HG02884 (cell line): ENCODE measurements around the gene SP2.

ENCODE experiments used
- ATAC-seq: cut with Tn5 transposase; IDR thresholded peaks from one replicate; pipeline ENCODE4 v1.9.1; 2021; ENCODE audit warnings: mild to moderate bottlenecking, moderate library complexity; ENCODE audit not compliant: unreplicated experiment

Gene SP2

DNA sequence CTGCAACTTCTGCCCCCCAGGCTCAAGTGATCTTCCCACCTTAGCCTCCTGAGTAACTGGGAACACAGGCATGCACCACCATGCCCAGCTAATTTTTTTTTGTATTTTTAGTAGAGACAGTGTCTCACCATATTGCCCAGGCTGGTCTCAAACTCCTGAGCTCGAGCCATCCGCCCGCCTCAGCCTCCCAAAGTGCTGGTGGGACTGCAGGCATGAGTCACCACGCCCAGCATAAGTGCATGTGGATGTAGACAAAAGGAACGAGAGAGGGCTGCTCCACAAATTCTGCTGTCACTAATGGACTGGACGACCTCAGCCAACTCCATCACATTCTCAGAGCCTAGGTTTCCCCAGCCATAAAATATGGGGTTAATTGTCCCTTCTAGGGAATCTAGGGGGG is 7.7 kb upstream of the SP2 start:
- no peak for ATAC-seq

DNA sequence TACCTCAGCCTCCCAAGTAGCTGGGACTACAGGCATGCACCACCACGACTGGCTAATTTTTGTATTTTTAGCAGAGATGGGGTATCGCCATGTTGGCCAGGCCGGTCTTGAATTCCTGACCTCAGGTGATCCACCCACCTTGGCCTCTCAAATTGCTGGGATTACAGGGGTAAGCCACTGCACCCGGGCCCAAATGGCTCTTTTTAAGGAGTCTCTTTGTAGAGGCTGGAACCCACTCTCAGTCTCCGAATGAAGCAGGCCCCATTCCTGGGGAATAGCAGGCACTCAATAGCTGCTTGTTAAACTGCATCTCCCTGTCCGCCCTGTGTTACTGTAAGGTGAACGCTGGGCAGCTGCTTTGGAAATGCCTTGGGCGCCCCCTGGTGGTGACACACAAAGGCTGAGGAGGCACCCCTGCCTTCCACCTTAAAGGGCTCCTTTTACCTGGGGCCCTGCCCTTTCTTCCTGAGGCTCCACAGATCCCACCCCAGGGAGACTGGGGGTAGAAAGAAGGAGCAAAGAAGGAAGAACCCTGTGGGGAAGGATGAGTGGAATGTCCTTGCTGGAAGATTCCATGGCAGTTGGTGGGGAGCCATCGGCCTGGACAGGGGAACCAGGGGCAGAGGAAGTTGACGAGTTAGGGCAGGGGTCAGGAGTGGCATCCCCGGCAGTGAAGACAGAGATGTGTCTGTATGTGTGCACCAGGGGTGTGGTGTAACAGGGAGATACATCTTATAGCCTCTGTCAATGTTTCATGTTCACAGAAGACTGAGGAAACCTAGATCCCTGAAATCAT is 6.1 kb upstream of the SP2 start:
- no peak for ATAC-seq

DNA sequence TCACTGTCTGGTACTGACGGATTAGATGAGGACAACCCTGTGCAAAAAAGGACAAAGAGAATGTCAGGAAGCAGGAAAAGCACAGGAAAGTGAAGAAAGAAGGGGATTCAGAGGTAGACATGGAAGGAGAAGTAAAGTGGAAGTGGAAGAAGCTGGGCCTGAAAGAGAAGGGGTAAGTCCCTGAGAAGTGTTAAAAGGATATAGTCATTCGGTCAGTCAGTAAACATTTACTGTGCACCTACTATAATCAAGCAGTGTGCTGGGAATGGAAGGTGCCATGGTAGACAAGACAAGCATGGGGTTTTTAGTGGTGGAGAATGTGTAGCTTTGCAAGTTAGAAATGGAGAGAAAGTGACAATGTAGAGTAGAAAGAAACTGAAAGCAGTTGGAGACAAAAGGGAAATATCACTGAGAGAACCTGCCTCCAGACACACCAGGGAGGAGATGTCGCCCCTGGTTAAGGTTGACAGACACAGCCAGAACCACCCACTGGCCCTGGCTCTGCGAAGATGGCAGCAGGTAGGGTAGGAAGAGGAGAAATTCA is 4.4 kb upstream of the SP2 start:
- no peak for ATAC-seq

DNA sequence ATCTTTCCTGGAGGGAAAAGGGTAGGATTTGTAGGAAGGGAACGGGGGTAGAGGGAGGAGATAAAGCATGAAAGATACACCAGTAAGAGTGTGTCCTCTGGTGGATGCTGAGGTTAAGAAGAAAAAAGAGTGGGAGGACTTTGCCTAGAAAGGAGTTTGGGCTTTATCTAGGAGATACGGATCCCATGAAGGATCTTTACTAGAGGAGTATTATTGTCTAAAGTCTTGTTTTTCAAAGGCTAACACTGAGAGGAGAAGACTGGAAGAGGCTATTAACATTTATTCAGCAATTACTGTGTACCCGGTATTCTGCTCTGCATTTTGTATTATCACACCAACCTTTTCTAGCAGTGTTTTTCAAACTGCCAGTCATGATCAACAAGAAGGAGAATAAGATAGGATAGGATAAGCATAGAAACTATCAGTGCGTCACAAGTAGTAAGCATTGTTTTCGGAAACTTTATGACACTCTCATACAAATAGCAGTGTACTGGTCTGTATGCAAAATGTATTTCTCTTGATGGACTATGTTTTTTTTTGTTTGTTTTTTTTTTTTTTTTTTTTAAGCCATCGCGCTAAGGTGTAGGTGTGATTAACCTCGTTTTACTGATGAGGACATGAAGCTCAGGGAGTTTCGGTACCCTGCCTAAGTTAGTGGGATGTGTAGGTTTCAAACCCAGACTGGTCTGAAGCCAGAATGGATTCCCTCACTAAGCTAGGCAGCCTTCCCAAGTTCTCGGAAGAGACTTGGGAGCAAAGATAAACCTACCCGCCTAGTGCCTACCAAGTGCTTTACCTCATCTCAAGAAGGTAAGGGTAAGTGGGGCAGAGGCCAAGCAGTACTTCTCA is 1.3 kb upstream of the SP2 start:
- no peak for ATAC-seq

DNA sequence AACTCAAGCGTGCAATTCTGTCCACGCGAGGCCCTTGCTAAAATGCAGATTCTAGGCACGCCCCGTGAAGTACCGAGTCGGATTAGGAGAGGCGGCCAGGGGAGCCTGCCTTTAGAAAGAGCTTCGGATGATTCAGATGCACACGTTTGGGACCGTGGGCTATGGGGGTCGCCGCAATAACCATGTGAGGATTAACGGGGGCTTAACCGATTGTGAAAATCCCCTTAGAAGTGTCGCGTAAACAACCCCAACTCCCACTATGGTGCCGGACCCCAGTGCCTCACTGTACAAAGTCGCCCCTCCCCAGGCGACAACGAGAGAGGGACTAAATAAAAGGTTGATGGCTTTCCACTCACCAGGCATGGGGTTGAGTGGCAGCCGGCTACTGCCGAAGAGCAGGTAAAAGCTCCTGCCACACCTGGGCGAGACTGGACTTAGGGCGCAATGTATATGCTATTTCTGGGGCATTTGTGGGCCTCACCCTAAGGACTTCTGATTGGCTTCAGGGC is 635 bp upstream of the SP2 start:
- ATAC-seq = no peak

DNA sequence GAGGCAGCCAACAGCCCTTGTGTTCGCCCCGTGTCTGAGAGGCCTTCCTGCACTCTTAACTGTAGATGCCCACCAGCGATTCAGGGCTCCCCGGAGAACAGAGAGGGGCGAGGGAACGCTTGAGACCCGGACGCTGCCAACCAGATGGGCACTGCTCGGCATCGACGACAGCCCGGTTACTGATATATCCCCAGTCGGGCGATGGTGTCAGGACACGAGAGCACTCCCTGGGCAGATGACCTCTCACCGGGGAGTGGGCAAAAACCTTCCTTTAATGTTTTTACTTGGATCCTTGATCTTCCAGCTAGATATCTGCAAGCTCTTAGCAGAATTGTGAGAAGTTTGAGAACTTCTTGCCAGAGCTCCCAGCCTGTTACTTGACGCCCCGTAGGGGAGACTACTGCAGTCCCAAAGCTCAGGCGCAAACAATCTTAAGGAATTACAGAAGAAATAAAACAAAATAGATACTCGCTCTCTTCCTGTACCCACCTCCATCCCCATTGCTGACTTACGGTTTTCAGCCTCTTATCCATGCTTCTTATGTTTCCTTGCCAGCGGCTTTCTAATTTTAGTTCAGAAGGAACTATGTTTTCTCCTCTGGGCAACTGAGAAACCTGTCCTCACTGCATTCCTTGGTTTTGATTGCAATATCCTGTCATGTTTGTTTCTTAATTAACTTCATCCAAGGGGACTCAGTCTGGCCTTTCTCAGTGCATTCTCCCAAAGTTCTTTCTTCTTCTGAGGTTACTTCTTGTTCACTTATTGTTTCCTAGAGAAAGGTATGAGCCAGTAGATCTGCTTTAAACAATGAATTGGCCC is 845 bp downstream of the SP2 start:
- ATAC-seq = no peak

DNA sequence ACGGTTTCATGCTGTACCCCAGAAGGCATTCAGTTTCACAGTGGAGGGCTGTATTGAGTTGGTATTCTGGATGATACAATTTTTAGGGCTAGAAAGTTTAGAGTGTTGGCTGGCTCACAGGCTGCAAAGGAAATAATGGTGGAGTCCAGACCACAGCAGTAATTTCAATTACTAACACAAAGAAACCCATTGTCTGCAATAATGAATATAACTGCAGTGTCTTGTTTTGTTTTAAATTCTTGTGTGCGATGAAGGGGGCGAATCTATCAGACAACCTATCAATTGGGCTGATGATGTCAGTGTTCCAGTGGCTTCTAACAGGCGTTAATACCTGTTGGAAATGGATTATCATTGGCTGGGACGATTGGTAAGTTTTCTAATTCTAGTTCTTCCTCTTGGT is 1.5 kb downstream of the SP2 start:
- ATAC-seq = no peak

DNA sequence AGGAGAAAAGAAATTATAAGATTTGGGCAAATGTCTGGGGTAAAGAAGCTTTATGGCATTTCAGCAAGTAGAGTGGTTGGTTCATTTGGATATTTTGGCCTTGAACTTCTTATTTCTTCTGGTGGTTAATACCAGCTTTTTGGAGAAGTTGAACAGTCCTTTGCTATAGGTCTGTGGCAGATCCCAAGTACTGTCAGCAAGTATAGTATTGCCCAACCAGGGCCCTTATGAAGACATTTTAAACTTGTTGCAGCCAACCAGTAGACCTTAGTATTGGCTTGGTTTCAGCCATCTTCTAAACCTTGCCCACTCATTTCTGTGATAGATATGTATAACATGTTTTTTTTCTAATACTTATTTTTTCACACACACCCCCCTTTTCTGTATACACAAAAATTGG is 2.2 kb downstream of the SP2 start:
- no peak for ATAC-seq

DNA sequence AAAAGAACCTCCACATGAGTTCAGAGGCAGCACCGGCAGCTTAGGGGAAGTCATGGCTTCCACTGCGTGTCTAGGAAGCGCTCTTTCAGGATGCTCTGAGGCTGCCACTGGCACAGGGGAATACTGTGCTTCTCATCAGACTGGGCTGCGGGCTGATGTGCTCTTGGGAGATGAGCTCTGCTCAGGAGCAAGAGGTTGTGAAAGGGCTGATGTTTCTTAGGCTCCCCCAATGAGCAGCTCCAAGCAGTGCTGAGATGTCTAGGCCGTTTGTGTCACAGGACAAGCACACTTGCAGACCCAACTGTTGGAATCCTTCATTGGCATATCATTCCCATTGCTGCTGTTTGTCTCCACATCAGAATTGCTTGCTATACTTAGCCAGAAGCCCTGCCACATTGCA is 3.6 kb downstream of the SP2 start:
- ATAC-seq = no peak

DNA sequence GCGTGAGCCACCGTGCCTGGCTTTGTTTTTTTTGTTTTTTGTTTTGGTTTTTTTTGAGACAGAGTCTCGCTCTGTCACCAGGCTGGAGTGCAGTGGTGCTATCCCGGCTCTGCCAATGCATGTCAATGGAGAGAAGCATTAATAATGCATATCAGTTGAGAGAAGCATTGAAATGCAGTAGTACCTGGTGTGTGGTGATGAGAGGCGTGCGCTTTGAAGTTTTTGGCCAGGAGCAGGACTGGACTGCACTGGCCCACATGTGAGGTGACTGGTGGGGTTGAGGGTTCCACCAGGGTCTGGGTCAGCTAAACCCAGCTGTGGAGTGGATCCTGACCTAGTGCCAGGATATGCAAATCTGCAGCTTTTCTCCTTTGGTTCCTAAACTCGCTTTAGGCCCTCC is 5.4 kb downstream of the SP2 start:
- no peak for ATAC-seq

DNA sequence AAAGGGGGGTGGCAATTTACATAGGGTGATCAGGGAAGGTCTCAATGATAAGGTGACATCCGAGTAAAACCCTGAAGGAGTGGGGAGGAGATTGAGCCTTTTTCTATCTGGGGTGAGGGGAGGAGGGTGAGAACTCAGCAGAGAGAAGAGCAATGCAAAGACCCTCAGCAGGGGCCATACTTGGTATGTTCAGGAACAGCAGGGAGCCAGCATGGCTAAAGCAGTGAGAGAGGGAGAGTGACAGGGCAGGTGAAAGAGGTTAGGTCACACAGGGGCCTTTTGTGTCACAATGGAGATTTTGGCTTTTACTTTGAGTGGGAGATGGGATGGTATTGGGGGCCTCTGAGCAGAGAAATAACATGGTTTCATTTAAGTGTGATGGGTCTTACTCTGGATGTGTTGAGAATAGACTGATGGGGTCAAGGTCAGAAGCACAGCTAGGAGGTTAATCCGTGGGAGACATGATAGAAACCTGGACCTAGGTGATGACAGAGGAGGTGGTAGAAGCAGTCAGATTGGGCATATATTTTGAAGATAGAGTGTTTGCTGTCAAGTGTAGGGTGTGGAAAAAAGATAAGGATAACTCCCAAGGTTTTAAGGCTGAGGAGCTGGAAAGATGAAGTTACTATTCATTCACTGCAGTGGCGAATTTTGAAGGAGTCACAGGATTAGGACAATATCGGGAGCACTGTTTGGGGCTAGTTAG is 6.2 kb downstream of the SP2 start:
- no peak for ATAC-seq

DNA sequence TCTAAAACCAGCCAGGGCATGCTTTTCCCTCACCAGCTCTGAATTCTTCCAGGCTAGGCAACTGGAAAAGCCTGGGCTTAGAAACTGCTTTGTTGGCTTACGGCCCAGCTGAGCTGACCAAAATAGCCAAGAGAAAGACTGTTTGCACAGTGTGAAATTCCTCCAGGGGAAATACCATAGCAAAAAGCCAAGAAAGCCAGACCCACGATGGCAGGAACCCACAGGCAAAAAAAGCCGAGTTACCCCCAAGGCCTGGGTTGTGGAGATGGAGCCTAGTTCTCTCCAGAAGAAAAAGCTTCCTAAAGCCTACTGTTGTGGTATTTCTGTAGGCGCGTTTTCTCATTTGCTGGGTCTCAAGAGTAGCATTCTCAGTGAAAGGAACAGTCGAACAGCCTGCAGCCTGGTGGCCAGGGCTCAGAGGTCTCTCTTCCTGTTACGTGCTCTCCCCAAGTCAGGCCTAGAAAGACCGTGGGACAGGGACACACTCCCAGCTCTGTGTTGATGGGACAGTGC is 9.2 kb downstream of the SP2 start:
- ATAC-seq = no peak

DNA sequence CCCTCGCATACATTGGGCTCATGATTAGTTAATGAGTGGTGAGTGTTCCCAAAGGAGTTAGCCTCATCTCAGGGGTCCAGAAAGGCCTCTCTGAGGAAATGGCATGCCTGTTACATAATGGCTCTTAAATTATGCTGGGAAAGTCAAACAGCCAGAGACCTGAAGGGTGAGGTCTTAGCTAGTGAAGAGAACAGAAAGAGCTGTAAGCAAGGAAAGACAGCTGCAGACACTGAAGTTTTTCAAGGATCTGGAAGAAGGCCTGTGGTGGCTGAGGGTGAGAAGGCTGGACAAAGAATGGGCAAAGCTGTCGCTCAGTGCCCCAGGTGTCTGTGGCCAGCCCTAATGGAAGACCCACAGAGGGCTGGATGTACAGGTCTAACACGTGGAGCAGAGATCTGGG is 10.4 kb downstream of the SP2 start:
- no peak for ATAC-seq

DNA sequence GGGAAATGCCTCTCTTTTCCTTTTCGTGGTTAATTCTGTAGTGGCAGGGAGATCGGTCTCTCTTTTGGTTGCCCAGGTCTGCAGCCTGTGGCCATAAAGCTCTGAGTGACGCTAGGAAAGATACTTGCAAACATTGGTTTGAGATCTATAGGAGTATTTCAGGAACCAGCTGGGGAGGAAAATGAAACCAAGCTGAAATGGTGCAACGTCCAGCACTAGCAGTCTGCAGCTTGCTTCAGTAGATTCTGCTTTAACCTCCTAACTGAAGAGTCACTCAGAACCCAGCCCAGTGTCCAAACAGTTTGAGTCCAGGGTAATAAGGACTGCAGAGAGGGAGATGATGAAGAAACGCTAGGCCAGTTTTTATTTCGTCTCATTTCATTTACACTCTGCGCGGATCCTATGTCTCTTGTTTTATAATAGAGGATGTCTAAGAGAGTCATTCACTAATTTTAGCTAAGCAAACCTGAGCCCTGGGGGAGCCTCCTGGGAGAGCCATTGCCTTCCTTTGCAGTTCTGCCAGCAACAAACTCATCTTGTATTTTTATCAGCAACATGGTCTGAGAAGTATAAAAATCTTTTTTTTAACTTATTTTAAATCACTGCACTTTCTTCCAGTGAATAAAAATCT is 12.0 kb downstream of the SP2 start:
- no peak for ATAC-seq

DNA sequence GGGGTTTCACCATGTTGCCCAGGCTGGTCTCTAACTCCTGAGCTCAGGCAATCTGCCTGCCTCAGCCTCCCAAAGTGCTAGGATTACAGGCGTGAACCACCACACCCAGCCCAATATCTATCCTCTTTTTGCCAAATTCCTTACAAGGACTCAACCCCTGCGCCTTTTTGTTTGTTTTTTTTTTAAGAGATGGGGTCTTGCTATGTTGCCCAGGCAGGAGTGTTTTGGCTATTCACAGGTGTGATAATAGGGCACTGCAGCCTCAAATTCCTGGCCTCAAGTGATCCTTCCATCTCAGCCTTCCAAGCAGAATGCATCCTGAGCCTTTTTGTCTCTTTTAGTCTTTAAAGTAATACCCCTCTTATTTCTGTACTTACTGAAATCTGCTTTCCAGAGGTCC is 17.0 kb downstream of the SP2 start:
- no peak for ATAC-seq

DNA sequence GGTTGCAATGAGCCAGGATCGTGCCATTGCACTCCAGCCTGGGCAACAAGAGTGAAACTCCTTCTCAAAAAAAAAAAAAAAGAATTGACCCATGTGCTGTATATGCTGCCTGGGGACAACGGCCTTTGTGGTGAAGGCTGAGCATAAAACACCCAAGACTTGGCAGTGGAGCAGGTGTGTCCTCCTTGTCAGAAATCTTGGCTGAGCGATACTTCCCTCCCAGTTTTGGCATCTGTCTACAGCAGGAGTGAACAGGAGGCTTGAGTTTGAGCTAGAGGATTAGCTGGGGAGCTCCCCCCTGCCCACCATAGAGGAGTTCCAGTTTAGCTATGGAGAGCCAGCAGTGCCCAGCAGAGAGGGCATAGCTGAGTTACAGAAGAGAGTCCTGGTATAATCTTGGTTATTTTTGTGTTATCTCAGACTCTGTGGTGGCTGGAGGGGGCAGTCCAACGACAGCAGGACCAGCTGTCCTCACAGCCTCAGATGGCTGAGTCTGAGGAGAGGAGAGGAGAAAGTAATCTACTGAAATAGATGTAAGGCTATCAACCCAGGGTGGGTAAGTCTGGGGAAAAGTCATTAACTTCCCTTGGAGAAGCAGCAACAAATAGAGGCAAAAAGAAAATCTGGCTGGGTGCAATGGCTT is 18.4 kb downstream of the SP2 start:
- ATAC-seq = no peak

DNA sequence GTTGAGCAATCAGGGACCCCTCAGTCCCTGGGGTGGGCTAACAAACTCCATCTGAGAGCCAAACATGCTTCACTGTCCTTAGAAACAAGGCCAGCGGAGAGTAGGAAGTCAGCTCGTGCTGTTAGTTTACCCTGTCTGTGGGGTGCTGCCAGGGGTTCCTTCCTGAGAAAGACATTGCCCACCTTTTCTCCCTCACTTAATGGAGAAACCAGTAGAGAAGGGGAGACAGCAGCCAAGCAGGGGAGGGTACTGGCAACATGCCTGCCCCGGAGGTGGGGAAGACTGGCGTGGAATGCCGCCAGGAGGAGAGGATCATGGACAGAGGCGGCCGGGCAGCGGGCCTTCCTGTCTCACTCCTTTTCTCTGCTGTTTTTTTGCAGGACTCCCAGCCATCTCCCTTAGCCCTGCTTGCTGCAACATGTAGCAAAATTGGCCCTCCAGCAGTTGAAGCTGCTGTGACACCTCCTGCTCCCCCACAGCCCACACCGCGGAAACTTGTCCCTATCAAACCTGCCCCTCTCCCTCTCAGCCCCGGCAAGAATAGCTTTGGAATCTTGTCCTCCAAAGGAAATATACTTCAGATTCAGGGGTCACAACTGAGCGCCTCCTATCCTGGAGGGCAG is 19.9 kb downstream of the SP2 start:
- ATAC-seq = no peak

DNA sequence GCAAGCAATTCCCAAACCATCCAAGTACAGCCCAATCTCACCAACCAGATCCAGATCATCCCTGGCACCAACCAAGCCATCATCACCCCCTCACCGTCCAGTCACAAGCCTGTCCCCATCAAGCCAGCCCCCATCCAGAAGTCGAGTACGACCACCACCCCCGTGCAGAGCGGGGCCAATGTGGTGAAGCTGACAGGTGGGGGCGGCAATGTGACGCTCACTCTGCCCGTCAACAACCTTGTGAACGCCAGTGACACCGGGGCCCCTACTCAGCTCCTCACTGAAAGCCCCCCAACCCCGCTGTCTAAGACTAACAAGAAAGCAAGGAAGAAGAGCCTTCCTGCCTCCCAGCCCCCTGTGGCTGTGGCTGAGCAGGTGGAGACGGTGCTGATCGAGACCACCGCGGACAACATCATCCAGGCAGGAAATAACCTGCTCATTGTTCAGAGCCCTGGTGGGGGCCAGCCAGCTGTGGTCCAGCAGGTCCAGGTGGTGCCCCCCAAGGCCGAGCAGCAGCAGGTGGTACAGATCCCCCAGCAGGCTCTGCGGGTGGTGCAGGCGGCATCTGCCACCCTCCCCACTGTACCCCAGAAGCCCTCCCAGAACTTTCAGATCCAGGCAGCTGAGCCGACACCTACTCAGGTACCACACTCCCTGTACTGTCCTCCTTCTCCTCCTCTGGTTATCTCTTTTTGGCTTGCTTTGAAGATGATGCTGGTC is 20.6 kb downstream of the SP2 start:
- ATAC-seq = no peak
